Measurements from ENCODE around the gene MCOLN3. TPM values are rescaled to one million over a fixed set of nuclear protein-coding genes. Genes with fewer than 3 reads are reported as not detected.

MCOLN3 gene
- total and polyA plus RNA-seq, 8 donors = 3.2 to 11.2 (median 6.6) TPM

DNA sequence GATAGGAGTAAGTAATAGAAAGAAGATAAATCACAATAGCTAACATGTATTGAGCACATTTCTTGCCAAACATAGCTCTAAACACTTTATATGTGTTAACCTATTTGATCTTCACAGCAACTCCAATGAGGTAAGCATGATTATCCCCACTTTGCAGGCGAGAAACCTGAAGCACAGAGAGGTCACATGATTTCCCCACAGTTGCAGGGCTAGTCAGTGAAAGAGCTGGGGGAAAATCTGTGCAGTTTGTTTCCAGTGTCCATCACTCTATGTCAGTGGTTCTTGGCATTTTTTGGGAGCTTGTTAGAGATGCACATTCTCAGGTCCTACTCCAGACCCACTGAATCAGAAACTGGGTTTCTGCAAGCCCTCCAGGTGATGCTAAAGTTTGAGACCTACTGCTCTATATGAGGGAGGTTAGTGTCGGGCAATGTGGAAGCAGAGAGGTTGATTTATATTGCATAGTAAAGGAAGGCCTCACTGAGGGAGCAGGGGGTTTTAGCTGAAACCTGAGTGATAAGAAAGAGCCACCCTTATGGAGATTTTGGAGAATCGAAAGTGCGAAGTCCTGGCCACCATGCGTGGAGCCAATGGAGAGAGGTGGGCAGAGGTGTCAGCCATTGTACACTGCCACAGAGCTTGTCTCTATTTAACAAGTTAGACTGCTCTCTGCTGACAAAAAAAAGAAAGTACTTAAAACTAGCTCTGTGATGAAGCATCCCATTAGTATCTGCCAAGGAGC lies 20.9 kb downstream of the MCOLN3 start:
- ATAC-seq (peak in 2 of 4 donors; percentile 53 to 65), FAIRE-seq (no peak), DNase-seq (no peak)
- H3K27ac ChIP-seq = no peak overlapping the region
- H3K4me1 ChIP-seq = no peaks in the 10 kb centered on the region
- intact Hi-C loops (cut with DNase I) = no loop called here
- H3K9me3 ChIP-seq = no peaks in the 10 kb centered on the region
- TF ChIP-seq, protein P1, sequence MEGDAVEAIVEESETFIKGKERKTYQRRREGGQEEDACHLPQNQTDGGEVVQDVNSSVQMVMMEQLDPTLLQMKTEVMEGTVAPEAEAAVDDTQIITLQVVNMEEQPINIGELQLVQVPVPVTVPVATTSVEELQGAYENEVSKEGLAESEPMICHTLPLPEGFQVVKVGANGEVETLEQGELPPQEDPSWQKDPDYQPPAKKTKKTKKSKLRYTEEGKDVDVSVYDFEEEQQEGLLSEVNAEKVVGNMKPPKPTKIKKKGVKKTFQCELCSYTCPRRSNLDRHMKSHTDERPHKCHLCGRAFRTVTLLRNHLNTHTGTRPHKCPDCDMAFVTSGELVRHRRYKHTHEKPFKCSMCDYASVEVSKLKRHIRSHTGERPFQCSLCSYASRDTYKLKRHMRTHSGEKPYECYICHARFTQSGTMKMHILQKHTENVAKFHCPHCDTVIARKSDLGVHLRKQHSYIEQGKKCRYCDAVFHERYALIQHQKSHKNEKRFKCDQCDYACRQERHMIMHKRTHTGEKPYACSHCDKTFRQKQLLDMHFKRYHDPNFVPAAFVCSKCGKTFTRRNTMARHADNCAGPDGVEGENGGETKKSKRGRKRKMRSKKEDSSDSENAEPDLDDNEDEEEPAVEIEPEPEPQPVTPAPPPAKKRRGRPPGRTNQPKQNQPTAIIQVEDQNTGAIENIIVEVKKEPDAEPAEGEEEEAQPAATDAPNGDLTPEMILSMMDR (IDR thresholded peaks at IDR 0.05) = no peak
- H3K27me3 ChIP-seq = no peaks in the 10 kb centered on the region
- WGBS, 2 donors = 87 to 89% methylated on average over 5 of the region's 5 CpGs
- H3K36me3 ChIP-seq = peaks cover 0 to 11% (median 0%) of the 10 kb centered on the region in 3 donors
- no peak overlapping the region for H3K4me3 ChIP-seq

DNA sequence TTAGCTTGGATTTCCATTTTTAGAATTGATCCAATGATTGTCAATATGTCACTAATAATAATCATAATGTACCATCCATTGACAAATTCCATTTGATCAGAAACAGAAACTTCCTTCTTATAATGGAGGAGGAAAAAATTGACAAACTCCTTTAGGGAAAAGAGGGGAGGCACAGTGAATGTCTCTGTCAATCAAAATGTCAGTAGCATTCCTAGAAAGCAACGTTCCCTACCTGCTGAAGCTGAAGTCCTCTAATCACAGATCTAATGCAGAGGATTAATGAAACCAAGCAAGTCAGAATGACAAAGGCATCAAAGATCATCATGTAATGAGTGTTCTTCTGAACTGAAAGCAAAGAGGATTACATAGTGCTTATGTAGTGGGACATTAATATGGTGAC lies 22.4 kb downstream of the MCOLN3 start:
- H3K4me1 ChIP-seq = no peaks in the 10 kb centered on the region
- no peaks in the 10 kb centered on the region for H3K27me3 ChIP-seq
- no peak overlapping the region for H3K4me3 ChIP-seq
- no peak for FAIRE-seq
- intact Hi-C loops (cut with DNase I) = no loop called here
- ATAC-seq = no peak
- TF ChIP-seq, protein P1 (IDR thresholded peaks at IDR 0.05) = no peak
- 58 to 73% methylated on average over 1 of the region's 1 CpG for WGBS, 2 donors
- DNase-seq = no peak
- peaks cover 0 to 11% (median 0%) of the 10 kb centered on the region in 3 donors for H3K36me3 ChIP-seq
- no peak overlapping the region for H3K27ac ChIP-seq
- no peaks in the 10 kb centered on the region for H3K9me3 ChIP-seq

GRCh38 chr1:85024736-85025135 lies 23.6 kb downstream of the MCOLN3 start:
- TF ChIP-seq, protein P1 (IDR thresholded peaks at IDR 0.05) = no peak
- Histone ChIP-seq H3K27me3 (no peaks in the 10 kb centered on the region), H3K9me3 (no peaks in the 10 kb centered on the region), H3K4me1 (no peaks in the 10 kb centered on the region), H3K4me3 (no peak overlapping the region), H3K27ac (no peak overlapping the region), H3K36me3 (peaks cover 0 to 11% (median 0%) of the 10 kb centered on the region in 3 donors)
- intact Hi-C loops (cut with DNase I) = no loop called here
- WGBS, 2 donors = 84 to 86% methylated on average over 3 of the region's 3 CpGs
- DNase-seq (no peak), FAIRE-seq (no peak), ATAC-seq (no peak)

GRCh38 chr1:85022700-85023099 lies 25.6 kb downstream of the MCOLN3 start:
- ATAC-seq (no peak), FAIRE-seq (no peak), DNase-seq (no peak)
- Histone ChIP-seq H3K9me3 (no peaks in the 10 kb centered on the region), H3K4me1 (no peaks in the 10 kb centered on the region), H3K36me3 (peaks cover 0 to 11% (median 0%) of the 10 kb centered on the region in 3 donors), H3K27me3 (no peaks in the 10 kb centered on the region), H3K4me3 (no peak overlapping the region), H3K27ac (no peak overlapping the region)
- intact Hi-C loops (cut with DNase I) = no loop called here
- TF ChIP-seq, protein P1 (IDR thresholded peaks at IDR 0.05) = no peak

- Histone ChIP-seq H3K4me3 (no peak overlapping the region), H3K27ac (no peak overlapping the region), H3K27me3 (no peaks in the 10 kb centered on the region), H3K4me1 (no peaks in the 10 kb centered on the region), H3K36me3 (peaks cover 0 to under 1% (median 0%) of the 10 kb centered on the region in 3 donors), H3K9me3 (no peaks in the 10 kb centered on the region)
- TF ChIP-seq, protein P1 (IDR thresholded peaks at IDR 0.05) = no peak
- WGBS, 2 donors = 76 to 86% methylated on average over 4 of the region's 4 CpGs
- no peak for ATAC-seq
- no peak for FAIRE-seq
- intact Hi-C loops (cut with DNase I) = no loop called here
- DNase-seq = no peak
These were observed 28.3 kb downstream of the MCOLN3 start for GRCh38 chr1:85019994-85020393.

All from pancreas (tissue), 10 donors.